ENCODE results near the gene TMEM106B. TPM values are rescaled to one million over a fixed set of nuclear protein-coding genes. Genes with fewer than 3 reads are reported as not detected.

The TMEM106B gene
- total and polyA plus RNA-seq, 2 of the 8 experiments (the other 6 are each of a cell fraction or from before 2014, with no cell fraction given) = 16.0 to 29.1 TPM

GRCh38 chr7:12207046-12207445 is 4.0 kb upstream of the TMEM106B start:
- 92% methylated on average over 2 of the region's 2 CpGs; no CpG with 5 or more reads in 1 of the 2 experiments for WGBS, 2 experiments (ENCODE audit: extremely low coverage in 1 of 2, insufficient coverage in 1 of 2, insufficient read length in 1 of 2, insufficient replicate concordance in 2 of 2, low coverage in 1 of 2, low lambda C conversion rate in 2 of 2, missing lambda C conversion rate in 1 of 2)
- Histone ChIP-seq H2BK20ac (ENCODE audit: low read length) (no peak overlapping the region), H3K27ac (ENCODE audit: low read depth, low read length) (no peak overlapping the region), H2BK5ac (ENCODE audit: low read depth, low read length) (no peak overlapping the region), H2AK5ac (ENCODE audit: low read depth, low read length) (no peak overlapping the region), H3K9me3 (ENCODE audit: insufficient read depth in 2 of 2, low read depth in 1 of 2, low read length in 1 of 2) (no peaks in the 10 kb centered on the region), H2AFZ (ENCODE audit: low read length) (peak overlapping the region; percentile 79), H3K27me3 (replicated peaks in 1 of 4; ENCODE audit: control insufficient read depth in 3 of 4, extremely low read depth in 1 of 4, insufficient read depth in 3 of 4, low read length in 3 of 4) (no peaks in the 10 kb centered on the region), H3K79me2 (ENCODE audit: control insufficient read depth in 1 of 2, insufficient read depth in 2 of 2, low read length in 2 of 2) (peaks cover 0 to 2% of the 10 kb centered on the region in 2 experiments; a peak in 2 of 4 replicates), H3K4me3 (ENCODE audit: extremely low read depth in 1 of 4, insufficient read depth in 2 of 4, low read depth in 3 of 4, low read length in 4 of 4) (no peak overlapping the region), H2BK12ac (ENCODE audit: low read depth, low read length) (no peak overlapping the region), H3K18ac (ENCODE audit: extremely low read depth, low read length) (no peak overlapping the region), H3K4me2 (ENCODE audit: insufficient read depth in 1 of 2, low read depth in 2 of 2, low read length in 2 of 2) (no peak overlapping the region), H3K9ac (replicated peaks in 1 of 4; ENCODE audit: extremely low read depth in 1 of 4, low read depth in 3 of 4, low read length in 3 of 4) (no peak overlapping the region), H3K14ac (ENCODE audit: insufficient read length) (no peak overlapping the region), H3K4ac (replicated peaks; ENCODE audit: insufficient read length, low read depth, low read length) (no peak overlapping the region), H3K36me3 (ENCODE audit: control insufficient read depth in 2 of 4, insufficient read depth in 4 of 4, low read length in 3 of 4) (no peaks in the 10 kb centered on the region), H3K56ac (replicated peaks; ENCODE audit: insufficient read length, low read depth, low read length) (no peak overlapping the region), H4K5ac (ENCODE audit: insufficient read length, low read depth, low read length) (no peak overlapping the region), H2BK120ac (replicated peaks; ENCODE audit: low read depth, low read length) (no peak overlapping the region), H3K23me2 (ENCODE audit: low read depth, low read length) (peaks cover 6% of the 10 kb centered on the region), H4K8ac (ENCODE audit: extremely low read depth, insufficient read depth, low read length) (no peak overlapping the region), H3K4me1 (replicated peaks in 1 of 4; ENCODE audit: control insufficient read depth in 3 of 4, insufficient read depth in 4 of 4, low read length in 3 of 4) (peaks cover 0 to 1% (median 0%) of the 10 kb centered on the region in 4 experiments; a peak in 1 of 7 replicates), H3K79me1 (ENCODE audit: low read depth, low read length) (no peaks in the 10 kb centered on the region), H4K91ac (replicated peaks; ENCODE audit: insufficient read length, low read length) (no peak overlapping the region), H3K23ac (ENCODE audit: insufficient read length) (no peak overlapping the region), H4K20me1 (replicated peaks in 1 of 2; ENCODE audit: control insufficient read depth in 1 of 2, insufficient read depth in 2 of 2, low read length in 2 of 2) (no peaks in the 10 kb centered on the region), H2BK15ac (ENCODE audit: low read length) (no peak overlapping the region)
- ChIA-PET CTCF (ENCODE audit: partially characterized antibody) (interaction anchor here (0.9 kb wide), 1 partner anchor 11 kb away, joined by 3 read pairs; no protein-coding TSS in a partner anchor), POLR2A (ENCODE audit: partially characterized antibody) (no interaction called here)
- no peak for TF ChIP-seq SIRT6 (IDR thresholded peaks at IDR 0.05; ENCODE audit: low read length)
- DNase-seq (ENCODE audit: low read depth in 1 of 2, low spot score in 2 of 2) = no peak
- FAIRE-seq = no peak

Measured in H1 (cell line).